NCI-H1092 (cell line): ENCODE measurements around the gene EXD2.
A peak's percentile ranks its signal among the peaks of the same experiment; 100 is the strongest.
"Not testable (repeated sequence)": the region's sequence is repeated elsewhere in the genome, so short reads cannot be mapped to it uniquely, and the experiment has no call there.

ENCODE experiments used
- DNase-seq: peaks from one replicate; lab custom pipeline; 2025; lab: John Stamatoyannopoulos, UW

The EXD2 gene

GRCh38 chr14:69277356-69277755 lies 86.1 kb downstream of the EXD2 start:
- not testable (repeated sequence) for DNase-seq

- DNase-seq: no peak
These were observed 89.5 kb downstream of the EXD2 start for GRCh38 chr14:69280746-69281291.

- DNase-seq: peak; percentile 28
These were observed 90.3 kb downstream of the EXD2 start for GRCh38 chr14:69281450-69282169.

DNA sequence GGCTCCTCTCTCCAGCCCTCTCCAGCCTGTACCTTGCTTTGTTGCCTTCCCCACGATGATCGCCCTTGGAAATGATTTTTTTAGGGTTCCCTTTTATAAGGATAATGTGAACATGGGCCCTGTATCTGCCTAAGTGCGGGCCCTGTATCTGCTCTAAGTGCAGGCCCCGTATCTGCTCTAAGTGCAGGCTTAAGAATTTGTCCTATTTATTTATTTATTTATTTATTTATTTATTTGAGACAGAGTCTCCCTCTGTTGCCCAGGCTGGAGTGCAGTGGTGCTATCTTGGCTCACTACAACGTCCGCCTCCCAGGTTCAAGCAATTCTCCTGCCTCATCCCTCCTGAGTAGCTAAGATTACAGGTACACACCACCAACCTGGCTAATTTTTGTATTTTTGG lies 91.2 kb downstream of the EXD2 start:
- DNase-seq: no peak

- DNase-seq: no peak
These were observed 92.9 kb downstream of the EXD2 start for GRCh38 chr14:69284170-69284569.

DNA sequence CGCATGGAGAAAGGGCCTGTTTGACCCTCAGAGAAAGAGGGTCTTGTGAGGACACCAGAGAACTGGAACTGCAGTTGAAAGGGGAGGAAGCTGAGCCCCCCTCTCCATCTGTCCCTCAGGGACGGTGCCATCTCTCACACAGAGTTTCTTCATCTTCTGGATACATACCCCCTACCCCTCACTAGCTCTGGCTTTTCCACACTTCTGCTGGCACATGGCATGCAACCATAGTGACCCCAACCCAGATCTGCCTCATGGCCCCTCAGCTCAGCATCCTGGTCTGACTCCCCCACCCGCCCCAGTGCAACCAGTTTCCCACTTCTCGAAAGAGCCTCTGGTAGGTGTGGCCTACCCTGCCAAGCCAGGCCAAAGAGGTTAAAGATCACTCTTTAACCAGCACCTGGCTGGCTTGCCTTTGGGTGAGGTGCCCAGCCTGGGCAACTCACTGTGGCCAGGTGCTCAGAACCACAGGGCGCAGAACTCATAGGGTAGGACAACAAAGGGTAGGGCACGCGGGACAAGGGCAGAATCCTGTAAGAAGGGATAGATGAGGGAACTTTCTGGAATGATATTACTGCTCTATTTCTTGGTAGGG lies 94.5 kb downstream of the EXD2 start:
- no peak for DNase-seq

DNA sequence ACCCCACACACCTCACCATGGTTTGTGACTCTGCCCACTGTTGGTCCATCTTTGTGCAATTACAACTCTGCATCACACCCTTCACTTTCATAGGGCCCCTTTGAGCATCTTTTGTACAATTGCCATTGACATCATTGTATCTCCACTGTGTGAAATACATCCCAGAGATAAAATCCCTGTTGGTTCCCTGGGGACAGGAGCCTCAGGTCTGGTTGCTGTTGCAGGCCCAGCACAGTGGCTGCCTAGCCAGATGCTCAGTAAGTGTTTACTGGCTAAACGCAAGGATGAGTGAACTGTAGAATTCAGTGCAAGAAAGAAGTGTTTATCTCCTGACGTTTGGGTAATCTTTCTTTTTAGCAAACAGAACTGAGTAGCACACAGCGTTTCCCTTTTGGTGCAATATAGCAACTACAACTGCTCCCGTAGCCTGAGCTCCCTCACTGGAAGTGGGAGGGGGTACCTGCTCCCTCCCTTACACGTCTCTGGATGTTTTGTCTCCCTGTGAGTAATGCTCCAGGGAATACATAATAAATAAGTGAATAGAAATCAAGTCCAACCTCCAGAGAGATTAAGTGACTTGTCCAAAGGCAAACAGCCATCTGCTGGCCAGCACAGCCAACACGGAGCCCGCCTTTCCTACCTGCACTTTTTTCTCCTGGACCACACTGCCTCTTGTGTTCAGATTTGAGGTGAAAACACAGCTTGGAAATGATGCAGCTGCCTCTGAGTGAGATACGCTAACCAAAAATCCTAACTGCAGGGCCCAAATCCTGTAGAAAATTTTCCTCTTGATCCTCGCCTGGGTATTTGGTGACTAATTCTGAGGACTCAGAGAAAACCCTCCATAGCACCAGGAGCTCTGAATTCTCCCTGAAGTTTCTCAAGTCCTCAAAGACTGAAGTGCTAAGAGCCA lies 96.1 kb downstream of the EXD2 start:
- DNase-seq: no peak

GRCh38 chr14:69288011-69288771 lies 96.9 kb downstream of the EXD2 start:
- DNase-seq: no peak

GRCh38 chr14:69288956-69289705 lies 97.8 kb downstream of the EXD2 start:
- DNase-seq: no peak

GRCh38 chr14:69289811-69290520 lies 98.7 kb downstream of the EXD2 start:
- DNase-seq: no peak

- not testable (repeated sequence) for DNase-seq
These were observed 99.6 kb downstream of the EXD2 start for GRCh38 chr14:69290881-69291280.

DNA sequence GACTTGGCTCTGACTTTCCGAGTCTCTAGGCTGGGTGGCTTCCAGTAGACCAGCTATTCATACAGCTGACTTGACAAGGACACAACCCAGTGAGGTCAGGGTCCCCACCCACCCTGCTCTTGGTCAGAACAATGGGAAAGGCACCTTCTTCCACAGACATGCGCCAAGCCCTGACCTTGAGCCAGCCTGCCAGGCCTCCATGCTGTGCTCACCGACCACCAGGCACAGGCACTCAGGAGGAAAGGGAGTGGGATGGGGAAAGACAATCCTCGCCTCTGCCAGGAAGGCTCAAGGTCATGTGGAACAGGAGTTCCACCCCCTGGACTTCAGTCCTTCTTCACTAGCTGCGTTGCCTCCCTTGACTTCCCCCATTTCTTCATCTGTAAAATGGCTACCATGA lies 100.1 kb downstream of the EXD2 start:
- no peak for DNase-seq

GRCh38 chr14:69291891-69292561 lies 100.7 kb downstream of the EXD2 start:
- DNase-seq: no peak
